GM18520 (cell line): ENCODE data around the gene GAB1.
"Not testable (repeated sequence)": the region's sequence is repeated elsewhere in the genome, so short reads cannot be mapped to it uniquely, and the experiment has no call there.

Experiments
- ATAC-seq: cut with Tn5 transposase; IDR thresholded peaks from one replicate; pipeline ENCODE4 v1.9.1; 2021; ENCODE audit not compliant: unreplicated experiment

GAB1 gene

DNA sequence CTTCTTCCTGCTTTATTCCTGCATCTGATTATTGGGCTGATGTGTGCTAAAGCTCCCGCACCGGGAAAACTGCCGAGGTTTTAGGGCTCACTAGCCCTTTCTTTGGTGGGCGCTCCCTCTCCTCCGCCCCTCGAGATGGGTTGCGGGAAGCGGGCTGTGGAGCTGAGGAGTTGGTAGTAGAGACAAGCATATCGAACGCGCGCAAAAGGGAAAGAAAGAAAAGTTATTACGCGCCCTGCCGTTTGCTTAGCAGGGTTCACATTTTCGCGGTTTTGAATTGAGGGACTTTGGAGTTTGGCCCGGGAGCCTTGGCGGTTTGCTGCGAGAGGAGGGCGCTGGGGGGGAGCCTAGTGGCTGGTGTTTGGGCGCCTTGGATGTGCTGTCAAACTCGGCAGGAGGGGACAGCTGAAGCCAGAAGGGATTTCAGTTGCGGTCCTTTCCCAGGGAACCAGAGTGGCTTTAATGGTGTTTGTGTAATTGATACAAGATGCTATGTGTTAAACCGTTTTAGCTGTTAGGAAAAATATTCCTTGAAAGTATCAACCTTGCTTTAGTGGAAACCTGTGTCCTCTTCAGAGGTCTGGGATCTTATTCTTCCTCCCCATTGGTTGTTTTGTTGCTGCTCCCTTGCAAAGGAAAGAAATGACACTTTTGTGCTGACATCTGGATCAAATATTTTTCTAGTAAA, 1.1 kb downstream of the GAB1 start:
- no peak for ATAC-seq

DNA sequence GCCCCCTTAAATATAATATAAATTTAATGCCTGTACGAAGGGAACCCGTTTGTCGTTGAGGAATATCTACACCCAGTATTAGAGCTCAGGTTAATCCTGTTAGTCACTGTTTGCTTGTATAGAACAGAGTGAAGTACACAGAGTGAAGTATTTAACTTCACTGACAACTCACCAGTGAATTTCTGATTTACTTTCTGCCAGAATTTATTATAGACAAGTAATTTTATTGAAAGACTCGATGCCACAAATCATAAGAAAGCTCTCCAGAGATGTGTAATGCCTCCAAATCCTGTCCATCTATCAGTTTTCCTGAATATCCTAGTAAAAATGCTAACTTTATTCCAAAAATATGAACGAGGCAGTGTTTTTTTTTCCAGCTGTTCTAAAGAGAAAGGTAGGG, 1.6 kb downstream of the GAB1 start:
- ATAC-seq, result no peak

DNA sequence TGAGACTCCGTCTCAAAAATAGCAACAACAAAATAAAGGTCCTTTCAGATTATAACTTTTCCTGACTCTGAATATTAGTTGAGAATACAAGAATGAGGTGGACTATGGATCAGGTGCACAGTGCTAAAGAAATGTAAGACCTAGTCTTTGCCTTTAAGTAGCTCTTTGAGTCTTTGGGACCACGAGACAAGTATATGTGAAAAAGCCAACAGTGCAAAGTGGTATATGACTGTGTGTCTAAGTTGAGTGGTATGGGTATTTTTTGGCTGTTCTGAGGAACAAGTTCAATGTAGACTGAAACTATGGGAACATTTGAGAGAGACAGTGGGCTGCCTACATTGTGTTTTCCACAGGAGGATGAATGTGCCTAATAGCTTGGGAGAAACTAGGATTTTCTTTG, 2.8 kb downstream of the GAB1 start:
- no peak for ATAC-seq

DNA sequence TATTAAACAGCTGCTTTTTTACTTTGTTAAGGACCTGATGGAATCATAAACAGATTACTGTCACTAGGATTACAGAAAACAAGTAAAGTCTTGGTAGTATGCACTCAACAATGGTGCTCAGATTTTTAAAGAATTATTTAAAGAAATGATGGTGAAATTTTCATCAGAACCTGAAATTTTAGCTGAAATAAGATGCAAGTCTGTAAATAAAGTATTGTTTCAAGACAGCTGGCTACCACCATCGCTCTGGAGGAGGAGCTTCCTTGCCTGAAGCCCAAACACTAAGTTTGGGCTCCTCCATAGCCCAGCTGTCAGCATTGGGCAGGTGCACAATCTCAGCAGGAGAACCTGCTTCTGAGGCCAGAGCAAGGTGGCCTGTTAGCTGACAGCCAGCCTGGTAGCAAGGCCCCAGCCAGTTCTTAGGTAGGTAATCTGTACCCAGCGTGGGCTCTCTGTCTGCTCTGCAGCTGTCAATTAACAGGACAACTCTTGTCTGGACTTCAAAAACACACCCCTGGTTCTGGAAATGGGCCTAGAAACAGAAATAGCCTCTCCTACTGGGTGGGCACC, 4.6 kb downstream of the GAB1 start:
- no peak for ATAC-seq

DNA sequence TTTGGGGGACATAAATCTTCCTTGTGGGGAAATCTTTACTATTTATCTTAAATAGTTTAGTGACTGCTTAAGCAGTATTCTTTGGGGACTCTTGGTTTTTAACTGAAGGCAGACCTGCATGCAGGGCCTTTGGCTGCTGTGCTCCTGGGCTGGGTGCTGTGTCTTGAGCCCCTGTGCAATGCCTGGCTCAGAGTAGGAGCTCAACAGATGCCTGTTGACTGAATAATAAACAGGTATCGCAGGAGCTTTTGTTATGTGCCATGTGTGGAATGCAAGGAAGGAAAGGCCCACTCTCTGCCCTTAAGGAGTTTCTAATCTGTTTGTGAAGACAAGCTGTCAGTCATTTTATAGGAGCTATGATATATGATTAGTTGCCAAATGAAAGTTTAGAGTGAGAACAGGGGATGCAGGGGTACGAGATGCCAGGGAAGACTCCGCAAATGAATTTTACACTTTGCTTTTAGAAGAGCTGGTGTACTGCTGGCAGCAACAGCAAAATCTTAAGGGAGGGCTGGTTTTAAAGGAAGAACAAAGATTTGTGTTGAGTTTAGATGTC, 6.7 kb downstream of the GAB1 start:
- ATAC-seq, result no peak

DNA sequence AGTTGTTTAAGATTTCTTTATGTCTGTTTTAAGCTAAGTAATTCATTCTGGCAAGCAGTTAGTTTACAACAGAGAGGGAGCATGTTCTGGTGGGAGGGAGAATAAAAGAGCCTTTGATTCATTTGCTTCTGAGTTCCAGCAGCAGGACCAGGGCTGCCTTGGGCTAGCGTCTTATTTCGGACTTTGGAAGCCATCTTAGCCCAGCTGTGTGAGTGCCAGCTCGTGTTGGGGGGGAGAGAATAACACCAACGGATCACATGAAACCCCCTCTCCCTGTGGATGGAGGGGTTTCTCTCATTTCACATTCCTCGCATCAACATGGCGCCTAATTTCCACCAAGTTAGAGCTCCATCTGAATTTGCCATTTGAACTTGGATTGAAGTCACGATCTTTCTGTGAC, 7.4 kb downstream of the GAB1 start:
- ATAC-seq, result no peak

DNA sequence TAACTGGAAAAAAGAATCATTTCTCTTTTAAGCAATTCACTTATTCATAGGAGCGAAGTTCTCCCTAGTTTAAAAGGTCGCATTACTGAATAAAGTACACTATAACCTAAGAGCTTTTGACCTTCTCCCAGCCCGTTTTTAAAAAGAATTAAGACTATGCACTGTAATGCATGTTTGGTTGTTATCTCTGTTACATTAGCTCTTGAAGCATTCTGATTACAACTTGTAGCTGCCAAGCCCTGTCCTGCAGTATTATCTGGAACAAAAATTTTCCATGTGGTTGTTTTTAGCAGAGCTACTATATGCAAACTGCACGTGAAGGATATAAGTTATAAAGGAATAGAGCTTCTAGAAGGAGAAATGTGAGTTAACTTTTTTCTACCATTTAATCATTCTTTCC, 8.1 kb downstream of the GAB1 start:
- no peak for ATAC-seq

DNA sequence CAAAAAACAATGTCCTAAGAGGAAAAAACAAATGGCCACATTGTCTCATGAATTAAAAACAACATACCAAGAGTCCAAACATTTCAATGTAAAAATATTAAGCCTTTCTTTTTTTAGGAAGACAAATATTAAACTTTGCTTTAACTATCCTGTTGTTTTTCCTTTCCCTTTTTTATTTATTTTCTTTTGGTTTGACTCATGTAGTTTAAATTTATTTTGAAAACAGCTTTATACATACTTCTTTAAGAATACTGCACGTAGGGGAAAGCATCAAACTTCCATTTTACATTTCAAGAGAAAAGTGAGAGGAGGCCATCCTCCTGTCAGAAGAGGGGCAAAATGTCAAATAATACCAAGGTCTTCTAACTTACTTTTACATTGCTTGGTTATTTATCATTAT, 8.7 kb downstream of the GAB1 start:
- ATAC-seq, result no peak

DNA sequence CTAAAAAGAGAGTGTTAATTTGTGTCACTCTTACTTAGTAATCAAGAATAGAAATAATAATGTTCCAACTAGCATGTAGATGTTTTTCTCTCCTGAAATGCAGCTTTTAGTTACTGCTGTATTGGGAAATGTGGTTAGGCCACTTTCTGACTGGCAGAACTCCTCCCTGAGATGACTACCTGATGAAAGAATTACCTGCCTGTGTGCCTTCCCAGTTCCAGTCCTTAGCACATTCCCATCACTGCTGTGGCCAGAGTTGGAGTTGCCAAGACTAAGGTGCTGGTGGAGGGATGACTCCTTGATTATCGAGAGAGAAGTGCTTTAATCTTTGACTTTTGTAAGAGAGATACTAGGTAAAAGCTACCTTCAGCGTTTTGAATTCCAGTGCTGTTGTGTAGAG, 9.5 kb downstream of the GAB1 start:
- ATAC-seq, result no peak

DNA sequence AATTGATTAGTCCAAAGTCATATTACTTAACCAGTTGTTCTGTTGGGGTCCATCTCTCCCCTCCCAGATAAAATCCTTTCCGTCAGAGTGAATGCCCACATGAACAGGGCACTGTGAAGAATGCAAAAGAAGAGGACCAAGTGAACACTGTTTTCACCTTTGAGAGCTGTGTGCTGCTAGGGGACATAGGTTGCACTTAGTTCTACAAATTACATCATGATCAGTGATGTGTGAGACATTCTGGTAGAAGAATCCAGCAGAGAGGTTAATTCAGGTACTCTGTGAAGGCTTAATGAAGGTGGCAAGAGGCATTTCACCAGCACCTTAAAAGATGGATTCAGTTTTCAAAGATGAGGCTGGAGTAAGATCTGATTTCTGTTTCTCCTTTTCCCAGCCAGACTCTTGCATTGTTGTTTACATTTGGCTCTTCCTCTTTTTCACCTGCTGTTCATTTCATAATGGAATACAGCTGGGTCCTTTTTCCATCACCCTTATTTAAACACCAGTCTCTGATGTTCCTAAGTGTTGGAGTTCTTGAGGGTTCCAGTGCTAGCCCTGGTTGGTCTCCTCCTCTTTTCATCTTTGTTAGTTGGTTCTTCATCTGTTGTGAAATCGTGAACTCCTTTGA, 10.9 kb downstream of the GAB1 start:
- ATAC-seq, result no peak

DNA sequence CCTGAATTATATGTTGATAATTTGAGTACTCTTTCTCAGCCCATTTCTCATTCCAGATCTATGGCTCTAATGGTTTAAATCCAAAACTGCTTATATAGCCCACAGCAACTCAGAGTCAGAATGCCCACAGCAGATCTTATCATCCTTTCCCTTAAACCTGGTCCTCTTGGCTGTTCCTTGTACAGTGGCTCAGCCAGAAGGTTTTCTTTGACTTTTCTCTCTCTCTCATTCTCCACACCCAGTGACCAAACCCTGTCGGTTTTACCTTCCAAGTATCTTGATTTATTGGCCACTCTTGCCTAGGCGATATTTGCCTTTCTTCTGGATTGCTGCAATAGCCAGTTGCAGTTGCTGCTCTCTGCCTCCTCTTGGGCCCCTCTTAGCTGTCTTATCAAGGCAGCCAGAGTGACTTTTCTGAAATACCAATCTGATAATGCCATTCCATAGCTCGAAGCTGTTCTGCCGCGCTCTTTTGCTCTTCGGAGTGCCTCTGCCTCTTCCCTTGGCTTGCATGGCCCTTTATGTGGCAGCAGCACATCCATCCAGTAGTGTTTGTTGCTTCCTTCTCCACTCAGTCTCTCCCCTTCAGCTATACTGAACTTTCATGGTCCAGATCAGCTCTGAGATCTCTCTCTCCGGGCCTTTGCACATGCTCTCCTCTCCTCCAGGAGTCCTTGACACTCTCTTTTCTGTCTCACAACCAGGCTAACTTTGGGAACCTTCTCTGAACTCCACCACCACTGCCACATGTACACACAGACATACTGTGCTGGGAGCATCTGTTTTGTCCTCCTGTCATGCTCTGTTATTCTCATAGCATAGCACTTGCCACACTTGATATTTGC, 11.8 kb downstream of the GAB1 start:
- no peak for ATAC-seq

DNA sequence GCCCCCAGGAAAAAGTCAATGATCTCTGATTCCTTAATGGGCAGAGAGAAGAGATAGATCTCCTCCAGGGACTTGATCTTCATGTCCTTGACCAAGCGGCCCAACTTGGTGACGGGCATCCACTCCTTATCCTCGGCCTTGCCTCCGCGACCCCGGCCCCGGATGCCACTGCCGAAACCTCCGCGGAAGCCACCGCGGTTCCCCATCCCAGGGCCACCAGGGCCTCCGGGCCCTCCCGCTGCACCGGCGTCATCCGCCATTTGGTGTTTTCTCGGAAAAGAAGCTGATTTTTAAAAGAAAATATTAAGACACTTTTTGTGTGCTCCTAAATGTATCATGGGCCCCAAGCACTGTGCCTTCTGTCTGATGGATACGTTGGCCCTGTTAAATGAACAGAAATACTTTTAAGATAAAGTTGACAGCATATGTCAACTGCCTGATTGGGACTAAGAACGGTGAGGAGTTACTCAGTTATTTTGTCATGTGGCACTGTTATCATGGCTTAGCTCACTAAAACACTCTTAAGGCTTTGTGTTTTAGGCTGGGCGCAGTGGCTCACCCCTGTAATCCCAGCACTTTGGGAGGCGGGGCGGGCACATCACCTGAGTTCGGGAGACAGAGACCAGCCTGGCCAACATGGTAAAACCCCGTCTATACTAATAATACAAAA, 13.3 kb downstream of the GAB1 start:
- ATAC-seq, result not testable (repeated sequence)

DNA sequence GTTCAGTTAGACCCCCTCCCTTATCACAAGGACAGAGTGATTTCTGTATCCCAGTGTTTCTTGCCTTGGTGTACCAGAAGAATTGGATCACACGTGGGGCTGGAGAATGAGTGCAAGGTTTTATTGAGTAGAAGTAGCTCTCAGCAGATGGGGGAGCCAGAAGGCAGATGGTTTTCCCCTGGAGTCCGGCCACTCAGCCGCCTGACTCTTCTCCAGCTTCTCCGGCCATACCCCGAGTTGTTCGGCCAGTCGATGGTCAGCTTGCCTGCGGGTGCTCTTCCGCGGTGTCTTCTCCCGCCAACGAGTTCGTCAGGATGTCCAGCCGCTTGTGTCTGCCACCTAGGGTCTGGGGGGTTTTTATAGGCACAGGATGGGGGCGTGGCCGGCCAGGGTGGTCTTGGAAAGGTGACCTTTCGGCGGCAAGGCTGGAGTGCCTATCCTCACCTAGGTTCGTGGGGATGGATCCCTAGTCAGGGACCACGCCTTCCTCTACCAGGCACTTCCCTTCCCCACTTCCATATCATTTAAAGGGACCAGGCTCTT, 14.5 kb downstream of the GAB1 start:
- ATAC-seq, result no peak

DNA sequence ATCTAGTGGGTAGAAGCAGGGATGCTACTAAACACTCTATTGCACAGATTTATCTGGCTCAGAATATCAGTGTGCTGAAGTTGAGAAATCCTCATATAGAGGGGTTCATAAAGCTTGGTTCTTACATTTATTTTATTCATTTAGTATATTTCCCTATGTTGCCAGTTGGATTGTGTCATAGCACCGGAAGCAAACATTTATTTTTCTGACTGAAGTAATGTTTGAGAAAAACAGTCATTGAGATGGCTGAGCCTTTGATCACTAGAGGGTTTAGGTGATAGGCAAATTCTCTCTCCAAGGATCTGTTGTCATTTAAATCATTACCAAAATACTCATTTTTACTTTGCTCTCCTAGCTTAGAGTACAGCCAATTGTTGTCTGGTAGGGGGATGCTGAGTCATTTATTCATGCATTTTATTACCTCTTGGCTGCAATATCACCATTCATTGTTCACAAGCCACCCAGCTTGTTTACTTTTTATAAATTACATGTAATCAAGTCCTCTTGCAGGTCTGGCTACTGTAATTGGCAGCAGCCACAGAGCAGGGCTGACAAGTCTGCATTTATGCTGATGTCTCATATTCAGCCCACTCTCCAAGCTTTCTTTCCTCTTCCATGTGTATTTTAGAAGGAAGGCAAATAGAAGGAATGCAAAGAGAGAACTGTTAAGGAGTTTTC, 15.2 kb downstream of the GAB1 start:
- no peak for ATAC-seq

DNA sequence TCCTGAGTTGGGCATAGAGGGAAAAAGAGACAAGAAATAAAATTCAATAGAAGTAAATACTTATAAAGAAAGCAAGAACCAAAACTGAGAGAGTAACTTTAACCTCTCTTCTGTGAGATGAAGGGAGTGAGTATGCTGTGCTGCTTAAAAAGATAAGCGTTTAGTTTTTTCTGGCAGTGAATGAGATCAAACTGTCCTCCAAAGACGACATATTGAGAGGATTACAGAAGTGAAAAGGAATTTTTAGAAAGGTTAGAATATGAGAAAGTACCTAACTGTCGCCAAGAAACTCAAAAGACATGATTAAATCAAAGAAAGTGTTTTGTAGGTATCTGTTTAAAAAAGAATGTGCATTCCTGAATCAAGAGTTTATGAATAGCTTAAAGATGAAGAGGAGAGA, 16.0 kb downstream of the GAB1 start:
- no peak for ATAC-seq

DNA sequence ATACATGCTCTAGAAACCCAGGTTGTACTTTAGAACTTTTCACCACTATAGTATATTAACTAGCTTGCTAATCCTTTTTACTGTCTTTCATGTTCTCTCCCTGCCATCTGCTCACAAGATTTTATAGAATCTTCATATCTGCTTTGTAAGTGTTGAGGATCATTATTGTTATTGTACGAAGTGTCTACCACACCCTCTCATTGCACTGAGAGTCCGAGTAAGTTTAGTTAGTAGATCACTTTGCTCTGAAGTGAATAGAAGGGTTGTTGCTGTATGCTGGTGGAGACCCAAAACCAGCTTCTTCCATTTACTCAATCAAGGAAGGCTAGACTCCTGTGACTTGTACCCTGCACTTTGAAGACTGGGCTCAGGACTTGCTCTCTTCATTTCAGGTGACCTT, 17.1 kb downstream of the GAB1 start:
- ATAC-seq, result no peak

DNA sequence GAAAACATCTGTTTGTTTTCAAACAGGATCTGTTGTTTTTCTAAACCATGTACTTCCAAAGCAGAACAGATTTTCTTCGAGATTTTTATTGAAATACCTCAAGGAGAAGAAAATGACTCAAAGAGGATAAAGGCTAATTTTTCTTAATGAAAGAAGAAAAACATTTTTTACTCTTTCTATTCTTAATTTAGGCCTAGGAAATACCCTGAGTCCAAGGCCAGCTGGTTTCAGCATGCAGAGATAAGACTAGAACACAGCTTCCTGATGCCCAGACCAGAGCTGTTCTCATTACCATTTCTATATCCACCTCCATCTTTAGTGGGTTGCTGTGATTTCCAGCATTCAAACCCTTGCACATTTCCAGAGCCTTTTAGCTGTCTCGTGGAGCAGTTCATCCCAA, 18.3 kb downstream of the GAB1 start:
- no peak for ATAC-seq

DNA sequence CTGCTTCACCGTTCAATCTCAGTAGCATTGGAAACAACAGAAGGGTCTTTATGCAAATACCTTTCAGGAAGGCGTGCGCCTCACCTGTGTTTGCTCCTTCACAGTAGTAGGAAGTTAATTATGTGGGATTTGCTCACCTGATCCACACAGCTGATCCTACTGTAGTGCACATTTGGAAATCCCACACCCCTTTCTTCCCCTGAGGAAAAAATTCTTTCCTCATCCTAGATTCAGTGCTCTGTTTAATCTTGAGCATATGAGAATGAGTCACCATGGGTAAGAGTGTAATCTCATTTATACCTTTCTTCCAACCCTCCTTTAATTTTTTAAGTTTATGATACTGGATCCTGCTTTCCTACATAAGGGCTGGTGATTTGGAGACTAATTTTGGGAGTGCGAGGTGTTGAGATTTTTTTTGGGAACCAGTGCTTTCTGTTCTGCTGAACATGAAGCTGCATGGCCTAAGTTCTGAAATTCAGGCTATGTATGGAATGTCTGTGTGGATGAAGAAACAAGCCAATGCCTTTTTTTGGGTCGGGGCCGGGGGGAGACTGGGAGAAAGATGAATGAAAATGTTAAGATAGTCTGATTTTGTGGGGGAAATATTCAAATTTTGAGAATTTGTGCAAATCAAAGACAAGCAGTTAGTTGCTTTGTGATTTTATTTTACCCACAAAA, 19.0 kb downstream of the GAB1 start:
- ATAC-seq, result no peak

DNA sequence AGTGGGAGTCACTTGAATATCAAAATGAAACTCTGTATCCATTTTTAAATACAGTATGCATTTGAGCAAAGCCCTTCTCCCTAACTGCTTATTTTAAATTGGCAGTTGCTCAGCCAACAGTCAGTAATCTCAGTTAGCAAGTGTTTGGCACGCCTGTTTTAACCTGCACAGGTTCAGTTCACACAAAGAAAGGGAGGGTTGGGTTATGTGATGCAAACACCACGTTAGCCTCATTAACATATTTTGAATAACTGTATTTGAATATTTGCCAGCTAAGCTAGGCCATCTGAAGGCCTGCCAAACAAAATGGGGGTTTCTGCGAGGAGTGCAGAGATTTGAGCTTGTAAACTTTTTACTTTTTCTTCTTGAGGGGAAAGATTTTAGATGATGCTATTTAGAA, 19.8 kb downstream of the GAB1 start:
- no peak for ATAC-seq
